HG02798 (cell line): ENCODE data around the gene GUCY2F.

ENCODE experiments used
- ATAC-seq: cut with Tn5 transposase; IDR thresholded peaks from one replicate; pipeline ENCODE4 v1.9.1; 2021; ENCODE audit warnings: mild to moderate bottlenecking; ENCODE audit not compliant: unreplicated experiment, poor library complexity

GUCY2F gene

GRCh38 chrX:109398833-109399232 lies 83.1 kb downstream of the GUCY2F start:
- no peak for ATAC-seq

GRCh38 chrX:109398061-109398460 lies 83.8 kb downstream of the GUCY2F start:
- no peak for ATAC-seq

GRCh38 chrX:109393859-109394258 lies 88.0 kb downstream of the GUCY2F start:
- peak; percentile 67 for ATAC-seq

GRCh38 chrX:109392895-109393294 lies 89.0 kb downstream of the GUCY2F start:
- ATAC-seq, result no peak

- no peak for ATAC-seq
These were observed 91.3 kb downstream of the GUCY2F start for GRCh38 chrX:109390556-109390955.

GRCh38 chrX:109389917-109390316 lies 92.0 kb downstream of the GUCY2F start:
- ATAC-seq, result no peak

- ATAC-seq, result no peak
These were observed 97.2 kb downstream of the GUCY2F start for GRCh38 chrX:109384699-109385098.

- ATAC-seq, result no peak
These were observed 99.6 kb downstream of the GUCY2F start for GRCh38 chrX:109382332-109382731.

GRCh38 chrX:109378281-109378680 lies 103.6 kb downstream of the GUCY2F start:
- no peak for ATAC-seq

- ATAC-seq, result no peak
These were observed 107.5 kb downstream of the GUCY2F start for GRCh38 chrX:109374262-109374960.

- ATAC-seq, result no peak
These were observed 108.4 kb downstream of the GUCY2F start for GRCh38 chrX:109373468-109373867.

- ATAC-seq, result no peak
These were observed 109.2 kb downstream of the GUCY2F start for GRCh38 chrX:109372716-109373115.

- no peak for ATAC-seq
These were observed 109.6 kb downstream of the GUCY2F start for GRCh38 chrX:109372291-109372690.

GRCh38 chrX:109362101-109362500 lies 119.8 kb downstream of the GUCY2F start:
- no peak for ATAC-seq

GRCh38 chrX:109360301-109360700 lies 121.6 kb downstream of the GUCY2F start:
- ATAC-seq, result no peak

- ATAC-seq, result no peak
These were observed 124.2 kb downstream of the GUCY2F start for GRCh38 chrX:109357706-109358105.

- ATAC-seq, result no peak
These were observed 125.2 kb downstream of the GUCY2F start for GRCh38 chrX:109356684-109357083.

- ATAC-seq, result no peak
These were observed 129.8 kb downstream of the GUCY2F start for GRCh38 chrX:109352066-109352588.

- ATAC-seq, result no peak
These were observed 130.3 kb downstream of the GUCY2F start for GRCh38 chrX:109351557-109351956.

- ATAC-seq, result no peak
These were observed 131.3 kb downstream of the GUCY2F start for GRCh38 chrX:109350551-109350950.

- no peak for ATAC-seq
These were observed 131.8 kb downstream of the GUCY2F start for GRCh38 chrX:109350051-109350450.

- ATAC-seq, result no peak
These were observed 134.3 kb downstream of the GUCY2F start for GRCh38 chrX:109347632-109348031.
